Hematopoietic multipotent progenitor cell treated with erythropoietin and hydrocortisone succinate and interleukin-3 and kit ligand, for 17 days (in vitro differentiated cells): ENCODE data around the gene TJP2.

Source experiments
- DNase-seq: peaks from one replicate; pipeline ENCODE4 v3.0.0-alpha.2; 2015; ENCODE audit warnings: low spot score

The TJP2 gene

DNA sequence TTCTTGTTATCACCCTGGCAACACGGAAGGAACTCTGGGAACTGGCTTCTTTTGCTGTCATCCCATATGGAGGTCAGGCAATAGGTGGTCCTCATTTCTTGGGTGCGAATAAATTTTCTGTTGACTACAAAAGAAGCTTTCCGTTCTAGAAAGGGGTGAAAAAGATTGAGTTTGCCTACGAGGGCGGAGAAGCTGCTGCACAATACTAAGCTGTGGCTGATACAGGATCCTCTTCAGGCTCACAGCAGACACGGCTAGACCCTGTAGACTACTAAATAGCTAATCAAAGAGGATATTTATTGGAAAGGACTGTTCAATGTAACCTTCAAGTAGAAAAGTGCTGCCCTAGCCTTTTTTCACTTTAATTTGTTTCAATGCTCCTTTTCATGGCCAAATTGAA lies 58.1 kb downstream of the TJP2 start:
- no peak for DNase-seq

DNA sequence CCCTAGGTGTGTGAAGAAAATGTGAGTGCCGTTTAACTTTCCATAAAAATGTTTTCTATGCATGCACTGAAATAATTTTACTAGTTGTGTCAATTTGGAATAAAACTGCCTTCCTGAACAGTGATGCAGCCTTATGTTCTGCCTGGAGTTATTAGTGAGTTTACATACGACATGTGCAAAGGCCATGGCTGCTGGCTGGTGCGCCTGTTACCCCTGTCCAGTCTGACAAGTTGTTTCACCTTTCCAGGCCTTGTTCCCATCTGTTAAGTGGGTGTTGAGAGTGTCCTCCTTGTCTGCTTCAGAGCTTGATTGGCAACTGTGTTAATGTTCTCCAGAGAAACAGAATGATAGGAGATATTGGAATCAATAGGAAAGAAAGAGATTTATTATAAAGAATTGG lies 60.6 kb downstream of the TJP2 start:
- DNase-seq: no peak

- DNase-seq: no peak
These were observed 62.1 kb downstream of the TJP2 start for GRCh38 chr9:69236188-69236587.

DNA sequence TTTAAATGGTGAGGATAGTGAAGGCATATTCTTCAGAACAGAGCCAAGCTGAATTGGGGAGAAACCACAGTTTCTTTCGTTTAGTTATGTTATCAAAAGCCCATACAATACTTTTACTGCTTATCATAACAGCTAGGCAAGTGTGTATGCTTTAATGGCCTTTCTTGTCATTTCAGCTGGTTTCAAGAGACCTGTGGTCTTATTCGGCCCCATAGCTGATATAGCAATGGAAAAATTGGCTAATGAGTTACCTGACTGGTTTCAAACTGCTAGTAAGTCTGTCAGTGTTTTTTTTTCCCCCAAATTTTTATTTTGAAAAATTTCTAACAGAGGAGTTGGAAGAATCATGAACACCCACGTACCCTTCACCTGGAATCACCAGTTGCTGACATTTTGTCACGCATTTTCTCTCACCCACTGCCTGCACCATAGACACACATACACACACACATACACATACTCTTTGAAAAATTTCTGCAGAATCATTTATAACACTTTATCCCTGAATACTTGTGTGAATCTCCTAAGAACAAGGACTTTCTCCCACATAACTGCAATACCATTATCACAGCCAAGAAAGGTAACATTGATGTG lies 63.7 kb downstream of the TJP2 start:
- no peak for DNase-seq

DNA sequence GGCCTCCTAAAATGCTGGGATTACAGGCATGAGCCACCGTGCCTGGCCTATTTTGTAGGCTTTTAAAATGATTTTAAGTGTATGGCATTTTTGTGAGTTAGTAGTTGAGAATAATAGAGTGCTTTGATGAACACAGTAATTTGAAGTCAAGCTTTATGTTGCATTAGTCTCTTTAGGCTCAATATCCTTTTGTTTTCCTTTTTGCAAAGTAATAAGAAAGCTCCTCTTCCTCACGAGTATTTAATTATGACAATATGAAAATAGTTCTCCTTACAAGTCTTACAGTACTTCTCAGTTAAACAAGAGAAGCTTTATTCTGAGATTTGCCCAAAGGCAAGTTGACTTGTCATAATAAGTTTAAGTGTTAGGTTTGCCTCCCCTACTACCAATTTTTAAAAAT lies 69.0 kb downstream of the TJP2 start:
- DNase-seq: no peak

DNA sequence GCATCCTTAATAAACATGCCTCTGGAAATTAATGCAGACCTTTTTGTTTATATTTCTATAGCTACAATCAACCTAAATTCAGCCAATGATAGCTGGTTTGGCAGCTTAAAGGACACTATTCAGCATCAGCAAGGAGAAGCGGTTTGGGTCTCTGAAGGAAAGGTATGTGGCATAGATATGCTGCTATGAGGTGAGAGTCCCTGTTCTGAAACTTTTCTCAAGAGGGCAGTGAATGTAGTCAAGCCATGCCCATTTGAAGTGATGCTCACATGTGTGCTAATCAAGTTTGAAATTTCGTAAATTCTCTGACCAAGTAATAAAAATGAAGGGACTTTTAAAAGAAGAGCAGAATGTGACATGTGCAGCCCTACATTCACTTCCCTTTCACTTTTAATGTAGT lies 72.6 kb downstream of the TJP2 start:
- DNase-seq: no peak

DNA sequence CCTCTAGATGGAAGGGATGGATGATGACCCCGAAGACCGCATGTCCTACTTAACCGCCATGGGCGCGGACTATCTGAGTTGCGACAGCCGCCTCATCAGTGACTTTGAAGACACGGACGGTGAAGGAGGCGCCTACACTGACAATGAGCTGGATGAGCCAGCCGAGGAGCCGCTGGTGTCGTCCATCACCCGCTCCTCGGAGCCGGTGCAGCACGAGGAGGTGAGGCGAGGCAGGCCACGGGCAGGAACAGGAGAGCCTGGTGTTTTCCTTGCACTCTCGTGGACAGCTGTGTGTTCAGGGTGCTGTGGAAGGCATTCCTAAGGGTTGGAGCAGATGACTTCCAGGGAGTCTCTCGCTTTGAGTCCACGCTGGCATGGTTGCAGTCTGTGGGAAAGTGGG lies 73.9 kb downstream of the TJP2 start:
- no peak for DNase-seq

GRCh38 chr9:69249337-69249736 lies 75.3 kb downstream of the TJP2 start:
- no peak for DNase-seq

- no peak for DNase-seq
These were observed 76.6 kb downstream of the TJP2 start for GRCh38 chr9:69250681-69251080.

GRCh38 chr9:69252436-69252835 lies 78.4 kb downstream of the TJP2 start:
- DNase-seq: no peak

DNA sequence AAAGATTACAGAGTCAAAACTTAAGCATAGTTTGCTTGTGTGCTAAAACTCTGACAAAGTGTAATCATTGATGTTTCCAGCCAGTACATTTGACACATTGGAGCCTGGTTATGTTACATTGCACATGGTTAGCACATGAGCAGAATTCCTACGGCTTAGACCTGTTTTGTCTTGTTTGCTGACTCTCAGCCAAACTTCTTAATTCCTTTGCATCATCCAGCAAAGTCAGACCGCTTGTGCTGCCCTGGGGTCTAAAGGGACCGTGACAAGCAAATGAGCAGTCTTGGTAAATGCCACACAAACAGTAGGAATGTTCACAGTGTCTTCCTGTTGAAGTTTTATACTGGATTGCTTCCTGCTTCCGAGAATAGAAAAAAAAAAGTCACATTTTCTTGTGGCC lies 79.0 kb downstream of the TJP2 start:
- no peak for DNase-seq

DNA sequence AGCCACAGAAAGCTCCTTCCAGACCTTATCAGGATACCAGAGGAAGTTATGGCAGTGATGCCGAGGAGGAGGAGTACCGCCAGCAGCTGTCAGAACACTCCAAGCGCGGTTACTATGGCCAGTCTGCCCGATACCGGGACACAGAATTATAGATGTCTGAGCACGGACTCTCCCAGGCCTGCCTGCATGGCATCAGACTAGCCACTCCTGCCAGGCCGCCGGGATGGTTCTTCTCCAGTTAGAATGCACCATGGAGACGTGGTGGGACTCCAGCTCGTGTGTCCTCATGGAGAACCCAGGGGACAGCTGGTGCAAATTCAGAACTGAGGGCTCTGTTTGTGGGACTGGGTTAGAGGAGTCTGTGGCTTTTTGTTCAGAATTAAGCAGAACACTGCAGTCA lies 80.1 kb downstream of the TJP2 start:
- no peak for DNase-seq

DNA sequence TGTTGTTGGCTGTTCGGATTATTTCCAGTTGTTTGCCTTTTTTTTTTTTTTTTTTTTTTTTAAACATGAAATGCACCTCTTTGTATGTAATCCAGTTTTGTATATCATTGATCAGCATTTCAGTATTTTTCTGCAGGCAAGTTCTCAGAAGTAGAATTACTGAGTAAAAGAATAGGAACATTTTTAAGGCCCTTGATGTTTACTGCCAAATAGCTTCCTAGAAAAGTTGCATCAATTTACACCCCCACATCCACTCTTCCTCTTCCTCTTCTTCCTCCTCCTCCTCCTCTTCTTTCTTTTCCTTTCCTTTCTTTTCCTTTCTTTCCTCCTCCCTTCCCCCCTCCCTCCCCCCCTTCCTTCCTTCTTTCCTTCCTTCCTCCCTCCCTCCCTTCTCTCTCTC lies 81.5 kb downstream of the TJP2 start:
- DNase-seq: no peak

- DNase-seq: no peak
These were observed 84.5 kb downstream of the TJP2 start for GRCh38 chr9:69258551-69258950.

DNA sequence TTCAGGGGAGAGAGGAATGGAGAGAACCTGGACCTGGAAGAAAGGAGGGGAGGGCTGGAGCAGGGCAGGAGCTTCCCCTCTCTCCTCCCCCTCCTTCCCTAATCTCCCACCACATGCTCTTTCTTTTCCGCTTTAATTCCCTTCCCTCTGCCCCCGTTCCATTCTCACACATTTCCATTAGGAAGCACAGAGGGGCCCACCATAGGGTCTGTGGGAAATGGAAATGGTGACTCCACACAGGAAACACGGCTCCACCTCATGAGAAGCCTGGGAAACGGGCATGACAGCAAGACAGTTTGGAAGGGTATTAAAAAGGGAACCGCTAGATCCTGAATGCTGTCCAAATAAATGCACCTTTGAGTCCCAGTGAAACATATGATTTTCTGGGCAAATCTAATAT lies 86.1 kb downstream of the TJP2 start:
- no peak for DNase-seq

DNA sequence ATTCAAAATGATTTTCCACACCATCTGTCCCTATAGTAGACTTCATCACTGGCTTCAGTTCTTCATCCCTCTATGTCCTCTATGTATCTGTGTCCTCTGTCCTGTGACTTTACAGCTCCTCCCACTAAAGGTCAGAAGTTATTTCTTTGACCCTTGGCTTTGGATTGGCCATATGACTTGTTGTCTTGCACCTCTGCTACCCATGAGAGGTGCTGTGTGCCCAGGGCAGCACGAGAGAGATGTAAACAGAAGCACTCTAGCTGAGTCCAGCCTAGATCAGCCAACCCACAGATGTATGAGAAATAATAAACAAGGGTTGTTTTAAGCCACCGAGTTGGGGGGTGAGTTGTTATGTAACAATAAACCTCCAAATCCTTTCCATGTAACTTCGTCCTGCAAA lies 87.6 kb downstream of the TJP2 start:
- no peak for DNase-seq

DNA sequence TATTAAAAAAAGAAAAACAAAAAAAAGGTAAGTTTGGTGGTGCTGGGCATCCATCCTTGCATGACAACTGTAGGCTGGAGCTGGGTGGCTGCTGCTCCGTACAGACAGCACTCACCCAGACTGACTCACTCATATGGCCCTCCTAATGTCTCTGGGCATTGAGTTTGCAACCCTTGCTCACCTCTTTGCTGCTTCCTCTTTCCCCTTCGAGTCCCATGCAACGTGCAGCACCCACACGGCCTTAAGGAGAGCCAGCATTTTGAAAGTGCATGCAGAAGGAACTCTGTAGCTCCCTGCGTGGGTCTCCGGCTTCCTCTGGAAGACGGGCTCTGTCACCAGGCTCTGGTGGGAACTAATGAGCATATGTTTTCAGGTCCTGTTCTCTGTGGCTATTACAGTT lies 90.4 kb downstream of the TJP2 start:
- DNase-seq: no peak

DNA sequence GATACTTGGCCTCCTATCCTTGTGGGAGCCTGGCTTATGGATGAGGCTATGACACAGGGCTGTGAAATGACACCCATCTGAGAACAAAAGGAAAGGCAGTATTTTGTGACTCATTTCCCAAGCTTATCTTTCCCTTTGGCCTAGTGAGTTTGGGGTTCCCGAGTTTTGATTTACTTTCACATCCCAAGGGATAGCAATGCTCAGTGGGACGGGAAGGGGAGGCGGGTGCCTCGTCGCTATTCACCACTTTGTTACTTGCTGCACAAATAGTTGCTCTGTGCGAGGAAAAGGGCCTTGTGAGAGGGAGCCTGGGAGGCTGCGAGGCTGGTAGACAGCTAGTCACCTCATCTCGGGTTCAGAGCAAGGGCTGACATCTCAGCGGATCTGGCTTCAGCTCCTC lies 91.8 kb downstream of the TJP2 start:
- DNase-seq: no peak

GRCh38 chr9:69272212-69272611 lies 98.1 kb downstream of the TJP2 start:
- no peak for DNase-seq

- DNase-seq: no peak
These were observed 99.1 kb downstream of the TJP2 start for GRCh38 chr9:69273161-69273560.

DNA sequence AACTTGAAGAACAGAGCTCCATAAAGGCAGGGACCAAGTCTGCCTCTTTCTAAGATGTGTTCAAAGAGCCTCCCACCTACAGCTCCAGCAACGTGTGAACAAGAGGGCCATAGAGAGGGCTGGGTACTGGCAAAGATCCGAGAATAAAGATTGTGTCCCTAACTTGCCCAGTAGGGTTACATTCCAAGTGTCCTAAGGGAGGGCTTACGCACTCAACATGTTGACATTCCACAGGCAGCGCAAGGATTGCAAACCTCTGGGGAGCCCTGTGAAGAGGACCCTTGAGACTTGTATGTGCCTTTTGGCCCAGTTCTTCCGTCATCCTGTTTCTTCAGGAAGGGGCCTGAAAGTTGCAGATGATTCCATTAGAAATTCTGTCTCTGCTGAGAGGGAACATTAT lies 102.7 kb downstream of the TJP2 start:
- DNase-seq: no peak

- no peak for DNase-seq
These were observed 105.1 kb downstream of the TJP2 start for GRCh38 chr9:69279084-69279731.

DNA sequence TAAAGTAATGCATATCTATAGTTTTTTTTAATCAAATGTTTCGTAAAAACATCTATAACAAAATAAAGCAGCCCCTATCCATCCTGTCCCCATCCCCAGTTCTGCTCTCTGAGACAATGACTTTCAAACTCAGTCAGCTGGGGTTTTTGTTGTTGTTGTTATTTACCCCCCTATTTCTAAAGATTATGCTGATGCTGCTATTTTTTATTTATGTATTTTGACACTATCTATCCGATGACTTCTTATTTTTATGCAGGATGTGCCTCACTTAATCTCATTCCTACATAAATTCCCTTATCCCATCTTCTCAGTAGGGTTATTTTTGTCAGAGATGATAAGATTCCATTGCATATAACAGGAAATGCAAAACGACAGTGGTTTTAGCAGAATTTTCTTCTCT lies 105.7 kb downstream of the TJP2 start:
- no peak for DNase-seq

DNA sequence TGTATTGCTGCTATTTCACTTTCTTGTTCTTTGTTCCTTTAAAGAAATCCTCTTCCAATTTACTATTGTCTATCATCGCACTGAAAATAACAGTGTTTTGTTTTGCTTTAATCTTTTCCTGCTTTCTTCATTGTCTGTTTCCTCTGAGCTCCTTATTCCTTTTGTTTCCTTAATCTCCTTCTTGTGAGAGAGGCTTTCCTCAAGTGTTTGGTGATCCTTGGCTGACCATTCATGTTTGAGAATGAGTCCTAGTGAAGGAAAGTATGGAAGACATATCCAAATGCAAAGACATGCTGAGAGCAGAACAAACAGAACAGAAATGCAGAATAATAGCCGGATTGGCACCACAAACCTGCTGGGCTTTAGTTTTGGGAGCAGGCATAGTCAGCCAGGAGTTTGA lies 108.9 kb downstream of the TJP2 start:
- no peak for DNase-seq

- DNase-seq: no peak
These were observed 118.0 kb downstream of the TJP2 start for GRCh38 chr9:69292078-69292477.
